ENCODE results near the gene ATN1.

The ATN1 gene

GRCh38 chr12:6959805-6960592 is 32.2 kb downstream of the ATN1 start:
- no peak for DNase-seq

GRCh38 chr12:6960593-6961277 is 33.0 kb downstream of the ATN1 start:
- DNase-seq = no peak

- no peak for DNase-seq
Observed at GRCh38 chr12:6961278-6961694, 33.5 kb downstream of the ATN1 start.

GRCh38 chr12:6961695-6962284 is 34.0 kb downstream of the ATN1 start:
- DNase-seq = peak; percentile 43

- DNase-seq = no peak
Observed at GRCh38 chr12:6962285-6963015, 34.7 kb downstream of the ATN1 start.

GRCh38 chr12:6963016-6963731 is 35.4 kb downstream of the ATN1 start:
- DNase-seq = no peak

- no peak for DNase-seq
Observed at GRCh38 chr12:6963791-6964413, 36.1 kb downstream of the ATN1 start.

GRCh38 chr12:6964605-6965025 is 36.9 kb downstream of the ATN1 start:
- no peak for DNase-seq

- peak; percentile 15 for DNase-seq
Observed at GRCh38 chr12:6965026-6965661, 37.4 kb downstream of the ATN1 start.

GRCh38 chr12:6965714-6966113 is 38.0 kb downstream of the ATN1 start:
- no peak for DNase-seq

- no peak for DNase-seq
Observed at GRCh38 chr12:6966351-6966750, 38.6 kb downstream of the ATN1 start.

GRCh38 chr12:6967651-6968100 is 39.9 kb downstream of the ATN1 start:
- DNase-seq = no peak

- DNase-seq = no peak
Observed at GRCh38 chr12:6968426-6968825, 40.7 kb downstream of the ATN1 start.

GRCh38 chr12:6970096-6970527 is 42.4 kb downstream of the ATN1 start:
- no peak for DNase-seq

GRCh38 chr12:6974180-6974579 is 46.4 kb downstream of the ATN1 start:
- DNase-seq = no peak

GRCh38 chr12:6975297-6976032 is 47.7 kb downstream of the ATN1 start:
- DNase-seq = no peak

GRCh38 chr12:6977653-6978052 is 49.9 kb downstream of the ATN1 start:
- DNase-seq = no peak

- DNase-seq = no peak
Observed at GRCh38 chr12:6978188-6978587, 50.4 kb downstream of the ATN1 start.

- no peak for DNase-seq
Observed at GRCh38 chr12:6978611-6979011, 50.9 kb downstream of the ATN1 start.

GRCh38 chr12:6979021-6979420 is 51.3 kb downstream of the ATN1 start:
- DNase-seq = no peak

- DNase-seq = no peak
Observed at GRCh38 chr12:6979453-6979852, 51.7 kb downstream of the ATN1 start.
